GM19025 (cell line): ENCODE data around the gene LDLRAP1.
"Not testable (repeated sequence)": the region's sequence is repeated elsewhere in the genome, so short reads cannot be mapped to it uniquely, and the experiment has no call there.

Source experiments
- ATAC-seq: cut with Tn5 transposase; IDR thresholded peaks from one replicate; pipeline ENCODE4 v1.9.1; 2021; ENCODE audit warnings: mild to moderate bottlenecking, low read depth, moderate library complexity; ENCODE audit not compliant: unreplicated experiment

LDLRAP1 gene

GRCh38 chr1:25572708-25573590 is 29.5 kb downstream of the LDLRAP1 start:
- ATAC-seq = no peak

GRCh38 chr1:25573591-25573930 is 30.2 kb downstream of the LDLRAP1 start:
- ATAC-seq = no peak

- no peak for ATAC-seq
These were observed 30.6 kb downstream of the LDLRAP1 start for GRCh38 chr1:25573961-25574360.

DNA sequence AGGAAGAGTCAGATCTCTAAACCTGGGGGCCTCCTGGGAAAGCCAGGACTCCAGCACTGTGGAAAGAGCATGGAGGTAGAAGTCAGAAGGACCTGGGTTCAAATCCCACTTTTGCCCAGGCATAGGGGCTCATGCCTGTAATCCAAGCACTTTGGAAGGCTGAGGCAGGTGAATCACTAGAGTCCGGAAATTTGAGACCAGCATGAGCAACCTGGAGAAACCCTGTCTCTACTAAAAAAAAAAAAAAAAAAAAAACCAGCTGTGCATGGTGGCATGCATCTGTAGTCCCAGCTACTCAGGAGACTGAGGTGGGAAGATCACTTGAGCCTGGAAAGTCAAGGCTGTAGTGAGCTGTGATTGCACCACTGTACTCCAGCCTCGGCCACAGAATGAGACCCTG is 31.8 kb downstream of the LDLRAP1 start:
- no peak for ATAC-seq

GRCh38 chr1:25576459-25577133 is 33.2 kb downstream of the LDLRAP1 start:
- ATAC-seq = no peak

- ATAC-seq = no peak
These were observed 33.9 kb downstream of the LDLRAP1 start for GRCh38 chr1:25577134-25577920.

GRCh38 chr1:25579292-25580252 is 36.2 kb downstream of the LDLRAP1 start:
- no peak for ATAC-seq

GRCh38 chr1:25580927-25581326 is 37.5 kb downstream of the LDLRAP1 start:
- ATAC-seq = no peak

- no peak for ATAC-seq
These were observed 38.4 kb downstream of the LDLRAP1 start for GRCh38 chr1:25581764-25582163.

- ATAC-seq = no peak
These were observed 40.3 kb downstream of the LDLRAP1 start for GRCh38 chr1:25583519-25584370.

DNA sequence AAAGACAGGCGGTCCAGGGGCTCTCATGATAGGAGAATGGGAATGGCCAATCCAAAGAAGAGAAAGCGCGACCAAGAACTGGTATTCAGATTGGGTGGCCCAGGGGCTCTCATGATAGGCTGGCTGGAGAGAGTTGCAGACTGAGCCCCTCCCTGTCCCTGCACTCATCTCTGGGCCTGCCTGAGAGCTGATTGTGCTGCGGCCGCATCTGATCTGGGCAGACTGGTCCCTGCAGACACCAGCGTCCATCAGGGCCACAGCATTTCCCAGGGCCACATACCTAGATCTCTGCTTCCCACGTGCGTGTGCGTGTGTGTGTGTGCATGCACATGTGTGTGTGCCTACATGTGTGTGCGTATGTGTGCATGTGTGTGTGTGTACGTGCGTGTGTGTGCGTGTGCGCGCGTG is 42.8 kb downstream of the LDLRAP1 start:
- no peak for ATAC-seq

DNA sequence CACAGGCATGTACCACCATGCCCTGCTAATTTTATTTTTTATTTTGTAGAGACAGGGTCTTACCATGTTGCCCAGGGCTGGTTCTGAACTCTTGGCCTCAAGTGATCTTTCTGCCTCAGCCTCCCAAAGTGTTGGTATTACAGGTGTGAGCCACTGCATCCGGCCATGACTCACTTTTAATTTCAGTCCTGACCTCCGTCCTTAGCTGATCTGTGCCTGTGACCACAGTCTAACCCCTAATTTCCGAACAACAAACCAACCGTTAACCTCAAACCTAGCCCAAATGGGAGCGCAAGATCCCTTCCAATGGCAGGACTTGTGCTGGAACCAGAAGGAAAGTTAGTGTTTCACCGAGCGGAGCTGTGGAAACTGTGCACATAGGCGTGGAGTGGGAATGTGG is 43.9 kb downstream of the LDLRAP1 start:
- no peak for ATAC-seq

GRCh38 chr1:25588224-25588623 is 44.8 kb downstream of the LDLRAP1 start:
- ATAC-seq = not testable (repeated sequence)

GRCh38 chr1:25588786-25589185 is 45.4 kb downstream of the LDLRAP1 start:
- not testable (repeated sequence) for ATAC-seq

GRCh38 chr1:25590096-25590824 is 46.9 kb downstream of the LDLRAP1 start:
- no peak for ATAC-seq

GRCh38 chr1:25593861-25594260 is 50.5 kb downstream of the LDLRAP1 start:
- ATAC-seq = no peak

GRCh38 chr1:25594971-25595370 is 51.6 kb downstream of the LDLRAP1 start:
- no peak for ATAC-seq

GRCh38 chr1:25596641-25597040 is 53.2 kb downstream of the LDLRAP1 start:
- not testable (repeated sequence) for ATAC-seq
